ENCODE measurements around the gene MYO9A. TPM values are rescaled to one million over a fixed set of nuclear protein-coding genes. Genes with fewer than 3 reads are reported as not detected.

MYO9A gene
- total RNA-seq, 2 donors from 2014 or later = 24.0 to 28.6 TPM

DNA sequence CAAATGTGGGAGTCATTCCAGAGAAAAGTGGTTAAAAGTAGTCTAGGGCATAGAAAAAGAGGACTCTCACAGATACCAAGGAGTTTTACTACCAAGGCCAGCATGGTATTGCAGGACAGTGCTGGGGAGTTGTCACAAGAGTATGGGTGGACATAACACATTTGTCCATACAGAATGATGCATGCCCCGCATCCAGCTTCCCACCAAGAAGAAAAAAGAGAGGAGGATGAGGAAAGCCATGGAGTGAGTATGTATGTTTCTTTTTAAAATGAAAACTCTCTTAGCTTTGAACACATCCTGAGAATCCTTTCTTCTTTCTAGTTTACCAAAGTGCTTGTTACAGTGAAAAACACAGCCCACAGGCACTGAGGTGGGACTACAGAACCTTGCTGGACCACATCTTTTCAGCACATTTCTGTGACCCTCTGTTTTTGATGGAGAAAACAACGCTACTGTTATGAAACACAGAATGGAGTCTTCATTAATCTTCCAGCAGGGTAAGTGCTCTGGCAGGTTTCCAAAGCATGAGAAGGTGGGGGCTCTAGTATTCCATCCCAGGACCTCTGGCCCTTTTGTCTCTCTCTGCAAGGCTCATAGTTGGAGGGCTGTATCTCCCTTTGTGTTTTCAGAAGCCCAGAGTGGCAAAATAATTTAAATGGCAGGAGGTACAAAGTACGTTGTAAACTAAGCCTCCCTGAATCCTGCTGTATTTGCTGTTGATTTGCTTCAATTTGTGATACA, 294.9 kb downstream of the MYO9A start:
- DNase-seq (no peak), ATAC-seq (replicated peaks in 1 of 2) (no peak)
- Mint-ChIP-seq H3K27me3 (ENCODE audit: low read depth) (no peaks in the 10 kb centered on the region), H3K27ac (no peak overlapping the region), H3K4me3 (no peak overlapping the region), H3K36me3 (ENCODE audit: insufficient read depth in 2 of 2) (peaks cover 18 to 22% of the 10 kb centered on the region in 2 donors), H3K9me3 (peaks cover 6 to 8% of the 10 kb centered on the region in 2 donors), H3K4me1 (ENCODE audit: low read depth) (no peaks in the 10 kb centered on the region)

DNA sequence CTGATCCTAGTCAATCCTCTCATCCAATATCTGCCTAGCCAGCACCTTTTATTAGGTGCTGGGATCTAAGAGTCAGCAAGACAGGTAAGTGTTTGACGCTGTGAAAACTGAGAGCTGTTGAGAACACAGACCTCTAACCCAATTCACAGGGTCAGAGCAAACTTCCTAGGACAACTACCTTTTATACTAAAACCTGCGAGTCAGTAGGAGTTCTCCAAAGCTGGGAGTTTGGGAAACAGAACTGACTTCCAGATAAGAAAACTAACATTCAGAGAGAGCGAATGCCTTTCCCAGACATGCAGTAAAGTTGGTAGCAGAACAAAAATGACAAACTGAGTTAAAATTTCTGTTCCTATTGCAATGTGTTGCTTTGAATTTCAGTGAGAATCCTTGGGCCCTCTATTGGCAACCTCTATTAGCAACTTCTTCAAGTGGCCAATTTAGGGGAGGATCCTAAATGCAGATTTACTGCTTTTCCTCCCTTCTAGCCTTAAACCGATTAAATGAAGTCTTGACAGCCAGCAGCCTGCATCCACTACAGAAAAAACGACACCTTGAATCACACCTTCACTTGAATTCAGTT, 296.3 kb downstream of the MYO9A start:
- ATAC-seq (replicated peaks in 1 of 2) (no peak), DNase-seq (no peak)
- Mint-ChIP-seq H3K9me3 (peaks cover 6 to 8% of the 10 kb centered on the region in 2 donors), H3K4me1 (ENCODE audit: low read depth) (no peaks in the 10 kb centered on the region), H3K36me3 (ENCODE audit: insufficient read depth in 2 of 2) (peaks cover 15 to 18% of the 10 kb centered on the region in 2 donors), H3K27me3 (ENCODE audit: low read depth) (no peaks in the 10 kb centered on the region), H3K4me3 (no peak overlapping the region), H3K27ac (no peak overlapping the region)

- H3K4me3 Mint-ChIP-seq = no peak overlapping the region
- no peaks in the 10 kb centered on the region for H3K4me1 Mint-ChIP-seq (ENCODE audit: low read depth)
- H3K27me3 Mint-ChIP-seq (ENCODE audit: low read depth) = no peaks in the 10 kb centered on the region
- DNase-seq (no peak), ATAC-seq (replicated peaks in 1 of 2) (no peak)
- H3K36me3 Mint-ChIP-seq (ENCODE audit: insufficient read depth in 2 of 2) = peaks cover 9 to 17% of the 10 kb centered on the region in 2 donors
- H3K9me3 Mint-ChIP-seq = peaks cover 6 to 8% of the 10 kb centered on the region in 2 donors
- no peak overlapping the region for H3K27ac Mint-ChIP-seq
Measured at GRCh38 chr15:71820127-71820526, 297.8 kb downstream of the MYO9A start.

GRCh38 chr15:71817351-71817750, 300.6 kb downstream of the MYO9A start:
- ATAC-seq (replicated peaks in 1 of 2) = no peak
- no peaks in the 10 kb centered on the region for H3K4me1 Mint-ChIP-seq (ENCODE audit: low read depth)
- H3K36me3 Mint-ChIP-seq (ENCODE audit: insufficient read depth in 2 of 2) = peaks cover 4 to 5% of the 10 kb centered on the region in 2 donors
- H3K4me3 Mint-ChIP-seq = no peak overlapping the region
- peaks cover 3 to 5% of the 10 kb centered on the region in 2 donors for H3K9me3 Mint-ChIP-seq
- DNase-seq = no peak
- no peak overlapping the region for H3K27ac Mint-ChIP-seq
- H3K27me3 Mint-ChIP-seq (ENCODE audit: low read depth) = no peaks in the 10 kb centered on the region

GRCh38 chr15:71815301-71815700, 302.6 kb downstream of the MYO9A start:
- no peaks in the 10 kb centered on the region for H3K4me1 Mint-ChIP-seq (ENCODE audit: low read depth)

GRCh38 chr15:71813723-71814470, 304.1 kb downstream of the MYO9A start:
- DNase-seq (no peak), ATAC-seq (replicated peaks in 1 of 2) (peak in 1 of 2 donors; percentile 21)
- Mint-ChIP-seq H3K36me3 (ENCODE audit: insufficient read depth in 2 of 2) (peaks cover under 1 to 5% of the 10 kb centered on the region in 2 donors), H3K4me3 (no peak overlapping the region), H3K27ac (no peak overlapping the region), H3K27me3 (ENCODE audit: low read depth) (no peaks in the 10 kb centered on the region), H3K4me1 (ENCODE audit: low read depth) (no peaks in the 10 kb centered on the region), H3K9me3 (peaks cover 2 to 3% of the 10 kb centered on the region in 2 donors)

More at GRCh38 chr15:71815301-71815700, 302.6 kb downstream of the MYO9A start:
- Mint-ChIP-seq H3K4me3 (no peak overlapping the region), H3K9me3 (peaks cover 3 to 5% of the 10 kb centered on the region in 2 donors), H3K27ac (no peak overlapping the region), H3K36me3 (ENCODE audit: insufficient read depth in 2 of 2) (peaks cover 4 to 5% of the 10 kb centered on the region in 2 donors), H3K27me3 (ENCODE audit: low read depth) (no peaks in the 10 kb centered on the region)
- no peak for DNase-seq
- no peak for ATAC-seq (replicated peaks in 1 of 2)

DNA sequence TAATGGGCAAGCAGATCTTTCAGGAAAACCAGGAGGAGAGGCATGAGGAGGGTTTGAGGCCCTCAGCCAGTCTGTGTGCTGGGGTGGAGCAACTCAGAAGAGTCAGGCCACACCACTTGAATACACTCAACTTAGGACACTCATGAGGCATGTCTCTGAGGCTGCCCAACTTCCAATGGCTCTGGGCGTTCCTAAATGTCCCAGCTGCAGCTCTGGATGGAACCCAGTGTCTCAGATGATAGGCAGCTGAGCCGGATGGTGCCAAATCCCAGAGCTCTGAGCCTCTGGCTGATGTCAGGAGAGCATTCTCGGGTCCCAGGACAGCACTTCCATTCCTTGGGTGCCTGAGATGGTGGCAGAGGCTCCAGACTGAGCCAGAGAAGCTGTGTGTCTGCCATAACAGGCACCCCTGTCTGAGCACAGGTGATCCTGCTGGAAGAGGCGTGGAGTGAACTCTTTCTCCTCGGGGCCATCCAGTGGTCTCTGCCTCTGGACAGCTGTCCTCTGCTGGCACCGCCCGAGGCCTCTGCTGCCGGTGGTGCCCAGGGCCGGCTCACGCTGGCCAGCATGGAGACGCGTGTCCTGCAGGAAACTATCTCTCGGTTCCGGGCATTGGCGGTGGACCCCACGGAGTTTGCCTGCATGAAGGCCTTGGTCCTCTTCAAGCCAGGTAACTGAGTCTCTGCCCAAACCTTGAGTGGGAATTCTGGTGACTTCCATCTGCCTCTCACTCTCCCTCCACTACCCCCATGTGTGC, 304.8 kb downstream of the MYO9A start:
- H3K27ac Mint-ChIP-seq = no peak overlapping the region
- ATAC-seq (replicated peaks in 1 of 2) = no peak
- H3K4me3 Mint-ChIP-seq = no peak overlapping the region
- peaks cover 0 to 3% of the 10 kb centered on the region in 2 donors for H3K36me3 Mint-ChIP-seq (ENCODE audit: insufficient read depth in 2 of 2)
- DNase-seq = no peak
- no peaks in the 10 kb centered on the region for H3K27me3 Mint-ChIP-seq (ENCODE audit: low read depth)
- H3K4me1 Mint-ChIP-seq (ENCODE audit: low read depth) = no peaks in the 10 kb centered on the region
- no peaks in the 10 kb centered on the region for H3K9me3 Mint-ChIP-seq

DNA sequence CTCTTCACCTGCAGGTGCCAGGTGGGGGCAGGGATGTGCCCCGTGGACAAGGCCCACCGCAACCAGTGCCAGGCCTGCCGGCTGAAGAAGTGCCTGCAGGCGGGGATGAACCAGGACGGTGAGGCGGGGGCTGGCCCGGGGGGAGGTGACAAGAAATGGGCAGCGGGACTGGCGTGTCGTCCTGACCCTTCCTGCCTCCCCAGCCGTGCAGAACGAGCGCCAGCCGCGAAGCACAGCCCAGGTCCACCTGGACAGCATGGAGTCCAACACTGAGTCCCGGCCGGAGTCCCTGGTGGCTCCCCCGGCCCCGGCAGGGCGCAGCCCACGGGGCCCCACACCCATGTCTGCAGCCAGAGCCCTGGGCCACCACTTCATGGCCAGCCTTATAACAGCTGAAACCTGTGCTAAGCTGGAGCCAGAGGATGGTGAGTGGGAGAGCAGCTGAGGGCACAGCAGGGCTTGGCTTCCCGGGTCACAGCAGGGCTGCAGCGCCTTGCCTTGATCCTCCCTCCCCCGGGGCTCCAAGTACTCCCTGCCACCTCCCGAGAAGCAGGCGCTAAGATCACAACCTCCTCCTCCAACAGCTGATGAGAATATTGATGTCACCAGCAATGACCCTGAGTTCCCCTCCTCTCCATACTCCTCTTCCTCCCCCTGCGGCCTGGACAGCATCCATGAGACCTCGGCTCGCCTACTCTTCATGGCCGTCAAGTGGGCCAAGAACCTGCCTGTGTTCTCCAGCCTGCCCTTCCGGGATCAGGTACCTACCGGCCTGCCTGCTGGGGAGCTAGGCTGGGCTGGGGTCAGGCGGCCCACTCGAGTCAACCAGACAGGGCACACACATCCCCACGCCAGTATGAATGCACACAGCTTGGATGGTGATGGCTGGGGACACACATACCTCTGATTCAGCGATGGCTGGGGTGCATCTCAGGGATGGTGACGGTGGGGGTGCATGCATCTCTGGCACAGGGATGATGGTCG, 305.9 kb downstream of the MYO9A start:
- ATAC-seq (replicated peaks in 1 of 2) = no peak
- no peak overlapping the region for H3K4me3 Mint-ChIP-seq

GRCh38 chr15:71811036-71811736, 306.8 kb downstream of the MYO9A start:
- H3K4me3 Mint-ChIP-seq = no peak overlapping the region
- H3K9me3 Mint-ChIP-seq = no peaks in the 10 kb centered on the region
- no peaks in the 10 kb centered on the region for H3K27me3 Mint-ChIP-seq (ENCODE audit: low read depth)
- no peaks in the 10 kb centered on the region for H3K36me3 Mint-ChIP-seq (ENCODE audit: insufficient read depth in 2 of 2)
- ATAC-seq (replicated peaks in 1 of 2) = no peak
- H3K4me1 Mint-ChIP-seq (ENCODE audit: low read depth) = no peaks in the 10 kb centered on the region
- peak overlapping the region; percentile 42 for H3K27ac Mint-ChIP-seq
- DNase-seq = no peak

More for the DNA sequence above, 305.9 kb downstream of the MYO9A start:
- Mint-ChIP-seq H3K27ac (no peak overlapping the region), H3K27me3 (ENCODE audit: low read depth) (no peaks in the 10 kb centered on the region), H3K4me1 (ENCODE audit: low read depth) (no peaks in the 10 kb centered on the region), H3K9me3 (no peaks in the 10 kb centered on the region), H3K36me3 (ENCODE audit: insufficient read depth in 2 of 2) (no peaks in the 10 kb centered on the region)
- DNase-seq = no peak

DNA sequence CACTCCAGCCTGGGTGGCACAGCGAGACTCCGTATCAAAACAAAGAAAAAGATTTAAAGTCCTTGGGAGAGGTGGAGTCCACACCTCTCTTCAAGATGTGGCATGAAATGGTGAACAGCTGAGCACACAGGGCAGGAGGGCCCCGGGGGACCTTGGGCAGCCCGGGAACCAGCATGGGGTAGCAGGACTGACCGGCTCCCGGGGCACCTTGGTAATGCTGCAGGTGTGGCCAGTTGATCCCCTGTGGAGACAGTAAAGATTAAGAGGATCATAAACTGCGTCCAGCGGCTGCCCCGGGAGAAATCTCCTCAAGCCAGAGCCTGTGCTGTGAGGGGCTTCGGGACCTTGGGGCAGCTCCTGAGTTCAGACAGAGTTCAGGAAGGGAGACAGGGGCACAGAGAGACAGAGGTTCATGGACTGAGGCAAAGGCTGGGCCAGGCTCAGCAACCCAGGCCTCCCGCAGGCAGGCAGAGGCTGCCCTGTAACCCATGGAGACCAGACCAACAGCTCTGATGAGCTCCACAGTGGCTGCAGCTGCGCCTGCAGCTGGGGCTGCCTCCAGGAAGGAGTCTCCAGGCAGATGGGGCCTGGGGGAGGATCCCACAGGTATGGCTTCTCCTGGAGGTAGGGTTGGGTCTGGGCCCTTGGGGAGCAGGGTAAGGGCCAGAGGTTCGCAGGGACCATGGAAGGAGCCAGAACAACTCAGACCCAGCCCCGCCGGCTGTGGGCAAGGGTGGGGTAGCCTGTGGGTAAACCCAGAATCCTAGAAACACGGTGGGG, 307.5 kb downstream of the MYO9A start, which contains the start of gene NR2E3:
NR2E3 (plus strand) TSS at position 299 of the 780 bp plus-strand sequence; CDS start at position 489, 190 bp downstream.
- no peaks in the 10 kb centered on the region for H3K27me3 Mint-ChIP-seq (ENCODE audit: low read depth)
- H3K9me3 Mint-ChIP-seq = no peaks in the 10 kb centered on the region
- H3K4me1 Mint-ChIP-seq (ENCODE audit: low read depth) = no peaks in the 10 kb centered on the region
- H3K27ac Mint-ChIP-seq = peak within 1 kb of the TSS; percentile 42
- no peaks in the 10 kb centered on the region for H3K36me3 Mint-ChIP-seq (ENCODE audit: insufficient read depth in 2 of 2)
- H3K4me3 Mint-ChIP-seq = no peak within 1 kb of the TSS
- DNase-seq = no peak
- ATAC-seq (replicated peaks in 1 of 2) = no peak

DNA sequence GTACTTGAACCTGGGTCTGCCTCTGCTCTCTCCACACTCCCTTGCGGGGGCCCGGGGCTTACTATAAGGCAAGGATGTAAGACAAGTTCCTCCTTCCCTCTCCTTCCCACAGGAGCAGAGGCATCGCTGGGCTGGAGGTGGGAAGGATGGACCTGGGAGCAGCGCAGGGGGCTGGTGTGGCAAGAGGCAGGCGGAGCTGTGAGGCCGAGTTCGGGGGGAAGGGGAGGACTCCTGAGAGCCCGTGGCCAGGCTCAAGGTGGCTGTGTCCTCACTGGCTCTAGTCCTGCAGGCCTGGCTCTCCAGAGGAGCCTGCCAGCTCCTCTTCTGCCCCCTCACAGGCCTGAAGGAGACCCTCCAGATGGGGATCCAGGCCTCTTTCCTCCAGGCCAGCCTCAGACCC, 308.6 kb downstream of the MYO9A start:
- Mint-ChIP-seq H3K4me3 (no peak overlapping the region), H3K9me3 (no peaks in the 10 kb centered on the region), H3K27me3 (ENCODE audit: low read depth) (no peaks in the 10 kb centered on the region), H3K4me1 (ENCODE audit: low read depth) (no peaks in the 10 kb centered on the region), H3K27ac (no peak overlapping the region), H3K36me3 (ENCODE audit: insufficient read depth in 2 of 2) (no peaks in the 10 kb centered on the region)
- DNase-seq (no peak), ATAC-seq (replicated peaks in 1 of 2) (no peak)

Data from activated T-cell treated with anti-CD3 and anti-CD28 coated beads, Interleukin-2, amount 50 U/mL, for 72 hours (primary cell).